Mesenchymal stem cell (in vitro differentiated cells and primary cell): ENCODE measurements around the gene ZCCHC9.

Experiments used
- DNase-seq: peaks from one replicate; pipeline ENCODE4 v3.0.0-alpha.2; 2013
- H2AFZ ChIP-seq: one replicate; pipeline ENCODE4 v1.6.1; 2013; ENCODE audit warnings: low read depth, mild to moderate bottlenecking, control low read depth, inconsistent platforms, low read length, moderate library complexity
- H2AK5ac ChIP-seq: 2 replicates; pipeline ENCODE4 v1.6.1; 2013; ENCODE audit warnings: low read length, moderate library complexity, mild to moderate bottlenecking, inconsistent platforms; ENCODE audit not compliant: severe bottlenecking
- H2BK120ac ChIP-seq: one replicate; pipeline ENCODE4 v1.6.1; 2013; ENCODE audit warnings: low read depth, mild to moderate bottlenecking, inconsistent platforms, low read length, moderate library complexity
- H2BK12ac ChIP-seq, 2 experiments: one replicate each; pipeline ENCODE4 v1.6.1; 2013; ENCODE audit warnings: inconsistent platforms in 2 of 2, low read length in 2 of 2, mild to moderate bottlenecking in 2 of 2, moderate library complexity in 2 of 2, control low read depth in 1 of 2
- H2BK15ac ChIP-seq: one replicate; pipeline ENCODE4 v1.6.1; 2013; ENCODE audit warnings: mild to moderate bottlenecking, low read depth, inconsistent platforms; ENCODE audit not compliant: poor library complexity, severe bottlenecking
- H2BK5ac ChIP-seq: 2 replicates; pipeline ENCODE4 v1.6.1; 2013; ENCODE audit warnings: low read depth, mild to moderate bottlenecking, low read length, control low read depth, inconsistent platforms; ENCODE audit not compliant: poor library complexity, severe bottlenecking
- H3K14ac ChIP-seq, 2 experiments: one replicate each; pipeline ENCODE4 v1.6.1; 2013; ENCODE audit warnings: inconsistent platforms in 2 of 2, low read length in 2 of 2, control low read depth in 1 of 2, mild to moderate bottlenecking in 1 of 2, moderate library complexity in 1 of 2
- H3K18ac ChIP-seq, 2 experiments: one replicate each; pipeline ENCODE4 v1.6.1; 2013; ENCODE audit warnings: inconsistent platforms in 2 of 2, low read length in 2 of 2, control low read depth in 1 of 2, low read depth in 1 of 2, mild to moderate bottlenecking in 1 of 2
- H3K23ac ChIP-seq, 2 experiments: one replicate each; pipeline ENCODE4 v1.6.1; 2013; ENCODE audit warnings: inconsistent platforms in 2 of 2, low read length in 2 of 2, mild to moderate bottlenecking in 2 of 2, moderate library complexity in 2 of 2, control low read depth in 1 of 2
- H3K27ac ChIP-seq: 2 replicates; pipeline ENCODE4 v1.5.1; 2013; ENCODE audit warnings: mild to moderate bottlenecking, moderate library complexity, low read length, control low read depth, inconsistent platforms; ENCODE audit not compliant: poor library complexity, severe bottlenecking
- H3K27me3 ChIP-seq, 2 experiments: 2 replicates each; pipeline versions ENCODE4 v1.6.1 to v1.7.0; 2013; ENCODE audit warnings: low read length in 2 of 2, mild to moderate bottlenecking in 2 of 2, moderate library complexity in 2 of 2, control low read depth in 1 of 2, inconsistent platforms in 1 of 2; ENCODE audit not compliant: control insufficient read depth in 1 of 2, insufficient read depth in 1 of 2
- H3K36me3 ChIP-seq, 2 experiments: 2 replicates each; pipeline versions ENCODE4 v1.6.1 to v1.7.0; 2013; ENCODE audit warnings: low read length in 2 of 2, control low read depth in 1 of 2, inconsistent platforms in 1 of 2, low read depth in 1 of 2, mild to moderate bottlenecking in 1 of 2; ENCODE audit not compliant: insufficient read depth in 2 of 2, control insufficient read depth in 1 of 2
- H3K4ac ChIP-seq, 2 experiments: one replicate each; pipeline ENCODE4 v1.6.1; 2013; ENCODE audit warnings: inconsistent platforms in 2 of 2, low read length in 2 of 2, mild to moderate bottlenecking in 2 of 2, moderate library complexity in 2 of 2, control low read depth in 1 of 2, low read depth in 1 of 2
- H3K4me1 ChIP-seq: 2 replicates; pipeline ENCODE4 v1.6.1; 2013; ENCODE audit warnings: low read depth, low read length, control low read depth; ENCODE audit not compliant: control insufficient read depth, insufficient read depth
- H3K4me2 ChIP-seq: 2 replicates; pipeline ENCODE4 v1.6.1; 2013; ENCODE audit warnings: low read length, mild to moderate bottlenecking, inconsistent platforms; ENCODE audit not compliant: poor library complexity, severe bottlenecking
- H3K4me3 ChIP-seq, 2 experiments: 2 replicates each; pipeline versions ENCODE4 v1.5.1 to v1.7.0; 2013; ENCODE audit warnings: low read length in 2 of 2, mild to moderate bottlenecking in 2 of 2, control low read depth in 1 of 2, low read depth in 1 of 2; ENCODE audit not compliant: insufficient read depth in 1 of 2
- H3K79me1 ChIP-seq: replicated peaks from 2 replicates; pipeline ENCODE4 v1.6.1; 2013; ENCODE audit warnings: mild to moderate bottlenecking, control low read depth, low read length, inconsistent platforms; ENCODE audit not compliant: poor library complexity, severe bottlenecking
- H3K9ac ChIP-seq: 2 replicates; pipeline ENCODE4 v1.7.0; 2013; ENCODE audit warnings: mild to moderate bottlenecking, low read length, moderate library complexity
- H3K9me3 ChIP-seq: 2 replicates; pipeline ENCODE4 v1.7.0; 2013; ENCODE audit warnings: mild to moderate bottlenecking, low read length; ENCODE audit not compliant: control insufficient read depth
- H4K8ac ChIP-seq: one replicate; pipeline ENCODE4 v1.6.1; 2013; ENCODE audit warnings: inconsistent platforms, mild to moderate bottlenecking, low read length, moderate library complexity
- H4K91ac ChIP-seq: one replicate; pipeline ENCODE4 v1.6.1; 2013; ENCODE audit warnings: mild to moderate bottlenecking, low read length, inconsistent platforms
- WGBS: methylation state at CpG from one replicate; pipeline ENCODE4 v1.1.7; 2013; ENCODE audit warnings: mixed read lengths; 5-methylcytosine and 5-hydroxymethylcytosine counted together

Gene ZCCHC9

GRCh38 chr5:81313278-81313677, 11.9 kb downstream of the ZCCHC9 start:
- no peak overlapping the region for H3K18ac ChIP-seq
- H2BK12ac ChIP-seq: no peak overlapping the region
- H3K9ac ChIP-seq: no peak overlapping the region
- no peak overlapping the region for H3K27ac ChIP-seq
- no peak overlapping the region for H4K91ac ChIP-seq
- no peak overlapping the region for H4K8ac ChIP-seq
- no peak overlapping the region for H3K4me2 ChIP-seq
- H2AK5ac ChIP-seq: no peak overlapping the region
- no peak overlapping the region for H2BK15ac ChIP-seq
- DNase-seq: no peak
- no peak overlapping the region for H3K23ac ChIP-seq
- no peak overlapping the region for H3K14ac ChIP-seq
- H3K36me3 ChIP-seq: peaks cover 5 to 71% of the 10 kb centered on the region in 2 experiments
- H3K9me3 ChIP-seq: no peaks in the 10 kb centered on the region
- no peak overlapping the region for H3K4me3 ChIP-seq
- peaks cover 5% of the 10 kb centered on the region for H3K79me1 ChIP-seq
- H3K4ac ChIP-seq: no peak overlapping the region
- H2AFZ ChIP-seq: no peak overlapping the region
- H3K4me1 ChIP-seq: no peaks in the 10 kb centered on the region
- no peak overlapping the region for H2BK5ac ChIP-seq
- H3K27me3 ChIP-seq: no peaks in the 10 kb centered on the region
- H2BK120ac ChIP-seq: no peak overlapping the region

GRCh38 chr5:81313686-81314085, 12.3 kb downstream of the ZCCHC9 start:
- Histone ChIP-seq H3K23ac (no peak overlapping the region), H4K8ac (no peak overlapping the region), H3K14ac (no peak overlapping the region), H3K27ac (no peak overlapping the region), H3K36me3 (peaks cover 5 to 67% of the 10 kb centered on the region in 2 experiments), H2BK120ac (no peak overlapping the region), H3K9ac (no peak overlapping the region), H2BK5ac (no peak overlapping the region), H2AFZ (no peak overlapping the region), H3K9me3 (no peaks in the 10 kb centered on the region), H2BK15ac (no peak overlapping the region), H3K79me1 (peaks cover 2% of the 10 kb centered on the region), H3K4me1 (no peaks in the 10 kb centered on the region), H4K91ac (no peak overlapping the region), H3K18ac (no peak overlapping the region), H2AK5ac (no peak overlapping the region), H3K27me3 (no peaks in the 10 kb centered on the region), H3K4me3 (no peak overlapping the region), H3K4ac (no peak overlapping the region), H2BK12ac (no peak overlapping the region), H3K4me2 (no peak overlapping the region)
- 94% methylated on average over 3 of the region's 3 CpGs for WGBS
- DNase-seq: peak; percentile 13

GRCh38 chr5:81314581-81314980, 13.2 kb downstream of the ZCCHC9 start:
- no peak overlapping the region for H3K9ac ChIP-seq
- H2BK15ac ChIP-seq: no peak overlapping the region
- no peaks in the 10 kb centered on the region for H3K27me3 ChIP-seq
- H3K4me3 ChIP-seq: no peak overlapping the region
- H3K4me1 ChIP-seq: no peaks in the 10 kb centered on the region
- no peaks in the 10 kb centered on the region for H3K9me3 ChIP-seq
- 98% methylated on average over 3 of the region's 3 CpGs for WGBS
- no peak overlapping the region for H3K14ac ChIP-seq
- H2BK120ac ChIP-seq: no peak overlapping the region
- H4K91ac ChIP-seq: no peak overlapping the region
- H2AFZ ChIP-seq: no peak overlapping the region
- no peak overlapping the region for H3K4me2 ChIP-seq
- H2BK5ac ChIP-seq: no peak overlapping the region
- no peak overlapping the region for H2AK5ac ChIP-seq
- H3K23ac ChIP-seq: no peak overlapping the region
- no peak overlapping the region for H2BK12ac ChIP-seq
- H3K18ac ChIP-seq: no peak overlapping the region
- no peak overlapping the region for H3K27ac ChIP-seq
- H3K79me1 ChIP-seq: peaks cover under 1% of the 10 kb centered on the region
- no peak overlapping the region for H4K8ac ChIP-seq
- DNase-seq: no peak
- H3K4ac ChIP-seq: no peak overlapping the region
- peaks cover 2 to 58% of the 10 kb centered on the region in 2 experiments for H3K36me3 ChIP-seq

- Histone ChIP-seq H3K18ac (no peak overlapping the region), H3K4me2 (no peak overlapping the region), H4K8ac (no peak overlapping the region), H2BK5ac (no peak overlapping the region), H3K27ac (no peak overlapping the region), H3K14ac (no peak overlapping the region), H3K27me3 (no peaks in the 10 kb centered on the region), H2AK5ac (no peak overlapping the region), H4K91ac (no peak overlapping the region), H3K23ac (no peak overlapping the region), H3K4ac (no peak overlapping the region), H2AFZ (no peak overlapping the region), H3K36me3 (peaks cover 2 to 50% of the 10 kb centered on the region in 2 experiments), H3K79me1 (no peaks in the 10 kb centered on the region), H2BK12ac (no peak overlapping the region), H3K4me1 (no peaks in the 10 kb centered on the region), H2BK120ac (no peak overlapping the region), H3K9me3 (no peaks in the 10 kb centered on the region), H3K9ac (no peak overlapping the region), H2BK15ac (no peak overlapping the region), H3K4me3 (no peak overlapping the region)
- peak; percentile 9 for DNase-seq
- 73% methylated on average over 1 of the region's 1 CpG for WGBS
Measured at GRCh38 chr5:81315336-81315735, 13.9 kb downstream of the ZCCHC9 start.
